GM12801 (cell line): ENCODE measurements around the gene IL17RA.

Source experiments
- TF ChIP-seq, protein P1 (sequence below): IDR thresholded peaks from one replicate; pipeline ENCODE4 v1.5.1; 2011; ENCODE audit warnings: control low read depth; ENCODE audit not compliant: insufficient read length; ENCODE audit errors: extremely low read depth

The IL17RA gene

DNA sequence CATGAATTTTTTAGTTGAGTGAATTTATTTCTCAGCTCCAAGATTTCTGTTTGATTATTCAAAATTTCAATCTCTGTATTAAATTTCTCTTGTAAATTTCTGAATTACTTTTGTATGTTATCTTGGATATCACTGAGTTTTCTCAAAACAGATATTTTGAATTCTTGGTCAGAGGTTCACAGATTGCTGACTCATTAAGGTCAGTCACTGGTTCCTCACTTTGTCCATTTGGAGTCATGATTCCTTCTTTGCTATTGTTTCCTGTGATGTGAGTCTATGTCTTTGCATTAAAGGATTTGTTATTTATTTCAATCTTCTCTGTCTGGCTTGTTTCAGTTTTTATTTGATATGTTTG, 10.2 kb upstream of the IL17RA start:
- TF ChIP-seq, protein P1, sequence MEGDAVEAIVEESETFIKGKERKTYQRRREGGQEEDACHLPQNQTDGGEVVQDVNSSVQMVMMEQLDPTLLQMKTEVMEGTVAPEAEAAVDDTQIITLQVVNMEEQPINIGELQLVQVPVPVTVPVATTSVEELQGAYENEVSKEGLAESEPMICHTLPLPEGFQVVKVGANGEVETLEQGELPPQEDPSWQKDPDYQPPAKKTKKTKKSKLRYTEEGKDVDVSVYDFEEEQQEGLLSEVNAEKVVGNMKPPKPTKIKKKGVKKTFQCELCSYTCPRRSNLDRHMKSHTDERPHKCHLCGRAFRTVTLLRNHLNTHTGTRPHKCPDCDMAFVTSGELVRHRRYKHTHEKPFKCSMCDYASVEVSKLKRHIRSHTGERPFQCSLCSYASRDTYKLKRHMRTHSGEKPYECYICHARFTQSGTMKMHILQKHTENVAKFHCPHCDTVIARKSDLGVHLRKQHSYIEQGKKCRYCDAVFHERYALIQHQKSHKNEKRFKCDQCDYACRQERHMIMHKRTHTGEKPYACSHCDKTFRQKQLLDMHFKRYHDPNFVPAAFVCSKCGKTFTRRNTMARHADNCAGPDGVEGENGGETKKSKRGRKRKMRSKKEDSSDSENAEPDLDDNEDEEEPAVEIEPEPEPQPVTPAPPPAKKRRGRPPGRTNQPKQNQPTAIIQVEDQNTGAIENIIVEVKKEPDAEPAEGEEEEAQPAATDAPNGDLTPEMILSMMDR = no peak

DNA sequence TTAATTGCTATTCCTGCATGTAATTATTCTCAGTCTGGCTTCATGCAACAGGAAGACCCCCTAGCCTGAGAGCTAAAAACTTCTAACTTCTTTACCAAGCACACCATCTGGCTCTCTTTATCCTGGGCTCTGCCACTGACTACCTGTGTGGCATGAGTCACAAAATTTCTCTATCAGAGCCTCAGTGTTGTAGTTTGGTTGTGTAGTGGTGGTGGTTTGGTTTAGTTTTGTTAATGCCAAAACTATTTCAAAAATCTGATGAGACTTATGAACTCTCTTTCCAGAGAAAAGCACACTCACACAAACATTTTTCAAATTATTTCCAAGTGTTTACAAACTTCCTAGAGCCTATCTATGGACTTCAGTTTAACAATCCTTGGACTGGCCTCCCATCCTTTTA, 7.5 kb upstream of the IL17RA start:
- TF ChIP-seq, protein P1 = no peak

DNA sequence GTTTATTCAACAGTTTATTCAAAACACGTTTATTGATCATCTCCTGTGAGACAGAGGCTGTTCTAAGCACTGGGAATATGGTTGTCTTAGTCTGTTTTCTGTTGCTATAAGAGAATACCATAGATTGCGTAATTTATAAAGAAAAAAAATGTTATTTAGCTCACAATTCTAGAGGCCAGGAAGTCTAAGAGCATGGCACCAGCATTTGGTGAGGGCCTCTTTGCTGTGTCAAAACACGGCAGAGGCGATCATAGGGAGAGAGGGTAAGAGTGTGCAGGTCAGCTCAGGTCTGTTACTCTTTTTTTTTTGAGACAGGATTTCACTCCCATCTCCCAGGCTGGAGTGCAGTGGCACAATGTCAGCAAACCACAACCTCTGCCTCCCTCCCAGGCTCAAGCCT, 5.2 kb upstream of the IL17RA start:
- TF ChIP-seq, protein P1 = no peak

DNA sequence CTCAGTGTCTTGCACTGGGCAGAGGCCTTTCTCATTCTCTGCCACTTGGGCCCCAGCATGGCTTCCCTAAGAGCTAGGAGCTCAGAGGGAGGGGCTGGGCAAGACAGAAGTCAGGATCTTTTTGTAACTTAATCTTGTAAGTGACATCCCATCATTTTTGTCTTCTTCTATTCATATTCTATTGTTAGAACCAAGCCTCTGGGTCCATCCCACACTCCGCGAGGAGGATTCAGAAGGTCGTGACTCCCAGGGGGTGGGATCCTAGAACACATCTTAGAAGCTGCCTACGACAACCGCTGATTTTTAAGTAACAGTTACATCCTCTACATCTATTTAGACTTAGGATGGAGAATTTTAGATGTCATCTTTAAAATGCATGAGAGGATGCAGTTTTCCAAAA, 1.5 kb upstream of the IL17RA start:
- TF ChIP-seq, protein P1 = no peak

DNA sequence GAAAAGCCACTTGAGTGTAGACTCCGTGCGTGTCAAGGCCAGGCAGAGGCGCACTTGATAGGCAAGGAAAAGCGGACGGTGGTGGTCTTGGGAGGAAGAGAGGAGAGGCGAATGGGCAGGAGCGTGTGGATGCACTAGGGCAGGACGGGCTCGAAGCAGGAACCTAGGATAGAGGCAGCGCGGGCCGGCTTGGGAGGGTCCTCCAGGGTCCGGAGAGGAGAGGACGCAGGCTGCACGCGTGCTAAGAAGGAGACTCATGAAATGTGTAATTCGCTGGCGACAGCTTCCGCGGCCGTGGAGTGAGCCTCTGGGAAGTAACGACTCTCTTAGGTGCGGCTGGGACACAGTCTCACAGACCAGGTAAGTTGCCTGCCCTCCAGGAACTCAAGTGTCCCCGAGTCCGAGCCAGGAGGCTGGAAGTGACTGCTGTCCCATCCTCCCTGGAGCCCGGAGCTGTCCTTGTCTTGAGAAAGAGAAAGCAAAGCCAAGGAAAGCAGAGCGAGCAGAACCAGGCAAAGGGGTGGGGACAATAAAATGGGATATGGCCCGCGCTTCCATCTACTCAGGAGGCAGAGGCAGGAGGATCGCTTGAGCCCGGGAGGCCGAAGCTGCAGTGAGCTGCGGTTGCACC, 874 bp upstream of the IL17RA start:
- TF ChIP-seq, protein P1 = no peak

DNA sequence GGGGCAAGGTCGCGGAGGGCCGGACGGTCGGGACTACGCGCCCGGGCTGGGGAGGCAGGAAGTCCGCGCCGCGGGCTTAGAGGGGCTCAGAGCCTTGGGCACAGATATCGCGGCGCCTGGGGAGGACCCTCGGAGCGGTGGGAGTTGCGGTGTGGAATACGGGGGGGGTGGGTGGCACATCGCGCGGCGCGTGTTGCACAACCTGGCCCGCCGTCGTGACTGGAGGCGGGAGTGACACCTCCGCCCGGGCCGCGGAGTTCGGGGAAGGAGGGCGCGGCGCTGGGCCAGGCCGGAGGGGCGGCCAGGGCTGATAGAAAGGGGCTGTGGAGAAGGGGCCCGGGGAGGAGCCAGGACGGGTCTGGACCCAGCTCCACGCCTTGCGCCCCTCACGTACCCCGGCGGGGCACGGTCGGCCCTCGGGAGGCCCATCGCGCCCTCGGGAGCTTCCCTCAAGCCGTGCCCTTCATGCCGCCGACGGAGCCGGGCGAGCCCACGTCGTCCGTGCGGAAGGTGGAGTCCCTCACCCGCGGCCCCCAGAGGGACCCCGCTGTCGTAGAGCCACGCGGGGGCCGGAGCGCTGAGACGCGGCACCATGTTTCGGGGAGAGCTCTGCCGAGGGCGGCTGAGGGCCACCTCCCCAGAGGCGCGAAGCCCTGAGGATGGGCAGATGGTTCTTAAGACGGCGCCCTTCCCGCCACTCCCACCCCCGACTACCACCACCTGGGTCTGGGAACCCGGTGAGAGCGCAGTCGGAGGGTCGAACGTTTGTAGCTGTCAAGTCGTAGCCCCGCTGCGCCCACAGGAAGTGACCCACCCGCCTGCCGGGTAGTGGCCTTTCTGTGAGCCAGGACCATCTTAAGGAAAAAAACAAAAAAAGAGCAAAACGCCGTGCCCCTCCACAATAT, 729 bp downstream of the IL17RA start:
- TF ChIP-seq, protein P1 = no peak

DNA sequence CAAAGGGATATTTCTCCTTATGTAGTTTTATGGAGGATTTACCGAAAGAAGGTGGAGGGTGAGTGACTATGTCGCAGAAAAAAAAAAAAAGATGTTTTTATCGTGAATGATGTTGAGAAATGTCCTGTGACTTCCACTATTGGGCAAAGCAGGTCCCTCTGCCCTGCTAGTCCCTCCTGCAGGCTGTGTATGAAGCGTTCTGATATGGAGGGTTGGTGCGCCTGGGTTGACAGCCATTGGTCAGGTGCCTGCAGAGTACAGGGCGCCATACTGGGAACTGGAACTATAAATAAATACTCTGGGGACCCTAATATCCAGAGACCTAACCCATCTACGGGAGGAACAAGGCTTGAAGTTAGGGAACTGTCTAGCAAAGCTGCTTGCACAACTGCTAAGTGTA, 1.5 kb downstream of the IL17RA start:
- TF ChIP-seq, protein P1 = no peak
